Putamen (tissue), 1 donor: ENCODE results near the gene STIMATE.
A peak's percentile ranks its signal among the peaks of the same experiment; 100 is the strongest.

Source experiments
- DNase-seq: peaks from one replicate; pipeline ENCODE4 v3.0.0-alpha.2; 2016; ENCODE audit warnings: low spot score

The STIMATE gene

GRCh38 chr3:52897130-52898122 lies at the start of gene STIMATE:
Gene STIMATE (minus strand): TSS chr3:52897548. CDS start chr3:52897450, 98 bp downstream.
- DNase-seq = peak; percentile 88

GRCh38 chr3:52939600-52939999 lies 42.3 kb upstream of the STIMATE start:
- no peak for DNase-seq

GRCh38 chr3:52934630-52935530 lies 37.5 kb upstream of the STIMATE start:
- peak; percentile 47 for DNase-seq

GRCh38 chr3:52931889-52932288 lies 34.5 kb upstream of the STIMATE start:
- DNase-seq = no peak

- DNase-seq = no peak
Measured at GRCh38 chr3:52931328-52931727, 34.0 kb upstream of the STIMATE start.

GRCh38 chr3:52930748-52931147 lies 33.4 kb upstream of the STIMATE start:
- DNase-seq = no peak

- DNase-seq = no peak
Measured at GRCh38 chr3:52926554-52926953, 29.2 kb upstream of the STIMATE start.

GRCh38 chr3:52925405-52926313 lies 28.3 kb upstream of the STIMATE start:
- DNase-seq = no peak

GRCh38 chr3:52923963-52924362 lies 26.6 kb upstream of the STIMATE start:
- no peak for DNase-seq

- DNase-seq = no peak
Measured at GRCh38 chr3:52920841-52921240, 23.5 kb upstream of the STIMATE start.

GRCh38 chr3:52917044-52917443 lies 19.7 kb upstream of the STIMATE start:
- DNase-seq = no peak

- no peak for DNase-seq
Measured at GRCh38 chr3:52915294-52915693, 17.9 kb upstream of the STIMATE start.

GRCh38 chr3:52912885-52913731 lies 15.8 kb upstream of the STIMATE start:
- no peak for DNase-seq

GRCh38 chr3:52910823-52911222 lies 13.5 kb upstream of the STIMATE start:
- no peak for DNase-seq

- DNase-seq = no peak
Measured at GRCh38 chr3:52907497-52907896, 10.1 kb upstream of the STIMATE start.

GRCh38 chr3:52904552-52904951 lies 7.2 kb upstream of the STIMATE start:
- DNase-seq = no peak

- no peak for DNase-seq
Measured at GRCh38 chr3:52904000-52904399, 6.7 kb upstream of the STIMATE start.

GRCh38 chr3:52896613-52897012 lies 735 bp downstream of the STIMATE start:
- no peak for DNase-seq

GRCh38 chr3:52896151-52896550 lies 1.2 kb downstream of the STIMATE start:
- no peak for DNase-seq

GRCh38 chr3:52895418-52895817 lies 1.9 kb downstream of the STIMATE start:
- no peak for DNase-seq

GRCh38 chr3:52894756-52895155 lies 2.6 kb downstream of the STIMATE start:
- no peak for DNase-seq
